Kidney glomerular epithelial cell (primary cell): ENCODE results near the gene MYO1E.

Source experiments
- DNase-seq: peaks from one replicate; lab custom pipeline; 2025; lab: John Stamatoyannopoulos, UW

The MYO1E gene

DNA sequence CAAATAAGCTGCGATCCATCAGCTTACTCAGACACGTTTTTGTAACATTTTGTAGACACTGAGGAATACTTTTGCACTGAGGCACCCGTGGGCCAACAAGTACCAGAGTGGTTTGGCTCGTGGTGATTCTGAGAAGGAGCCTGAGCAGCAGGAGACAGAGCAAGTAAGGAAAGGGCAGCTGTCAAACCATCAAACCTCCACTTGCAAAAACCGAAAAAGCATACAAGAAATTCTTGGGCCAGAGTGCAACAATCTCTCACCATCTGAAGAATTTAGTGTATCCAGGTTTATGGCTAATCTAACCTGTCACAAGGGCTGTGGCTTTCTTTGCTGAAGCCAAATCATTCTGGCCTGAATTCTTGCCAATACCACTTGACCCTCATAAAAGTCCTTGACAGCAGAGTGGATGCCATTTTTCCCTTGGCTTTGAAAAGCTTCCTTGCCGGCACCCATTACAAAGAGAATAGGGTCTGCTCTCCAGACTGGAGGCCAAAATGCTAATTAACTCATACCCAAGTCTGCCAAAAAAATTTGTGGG lies 56.7 kb downstream of the MYO1E start:
- DNase-seq, result peak; percentile 18

DNA sequence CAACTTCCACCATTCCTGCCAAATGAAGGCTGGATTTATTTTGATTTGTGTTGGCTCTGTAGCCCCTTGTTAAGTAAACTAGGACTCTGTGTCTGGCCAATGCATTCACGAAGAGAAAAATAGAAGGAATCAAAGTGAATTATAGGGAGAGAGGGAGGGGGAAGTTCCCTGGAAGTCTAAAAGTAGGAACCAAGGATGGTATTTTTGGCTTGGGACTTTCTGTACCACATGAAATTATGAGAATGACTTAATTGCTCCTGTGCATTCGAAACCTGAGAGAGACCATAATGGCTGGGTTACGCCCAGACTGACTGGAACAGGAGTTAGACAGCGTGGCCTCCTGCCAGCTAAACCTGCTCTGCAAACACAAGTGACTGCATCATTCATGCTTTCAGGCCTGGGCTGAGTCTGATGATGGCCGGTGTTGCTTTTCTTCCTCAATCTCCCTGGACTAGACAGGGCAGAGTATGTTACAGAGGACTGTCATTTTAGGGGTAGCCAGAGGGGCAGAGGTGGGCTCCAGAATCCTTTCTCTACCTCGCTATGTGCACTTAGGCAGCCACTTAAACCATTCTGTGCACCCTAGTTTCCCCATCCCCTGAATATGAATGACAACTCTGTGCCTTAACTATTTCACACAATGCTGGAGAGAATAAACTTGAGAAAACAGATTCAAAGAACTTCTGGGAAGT lies 58.9 kb downstream of the MYO1E start:
- peak; percentile 57 for DNase-seq

DNA sequence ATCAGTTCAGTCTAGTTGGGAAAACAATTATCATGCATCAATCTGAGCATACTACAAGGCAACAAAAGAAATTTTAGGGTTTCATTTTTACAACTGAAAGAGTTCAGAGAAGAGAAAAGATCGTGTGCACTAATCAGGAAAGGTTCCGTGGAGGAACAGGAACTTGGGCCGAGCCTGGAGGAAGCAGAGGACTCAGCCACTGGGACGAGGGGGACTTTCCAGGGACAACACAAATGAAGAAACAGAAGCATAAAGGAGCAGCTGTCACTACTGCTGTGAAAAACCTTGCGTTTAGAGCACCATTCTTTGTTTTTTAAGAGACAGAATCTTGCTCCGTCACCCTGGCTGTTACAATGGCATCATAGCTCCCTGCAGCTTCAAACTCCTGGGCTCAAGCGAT lies 60.5 kb downstream of the MYO1E start:
- no peak for DNase-seq

DNA sequence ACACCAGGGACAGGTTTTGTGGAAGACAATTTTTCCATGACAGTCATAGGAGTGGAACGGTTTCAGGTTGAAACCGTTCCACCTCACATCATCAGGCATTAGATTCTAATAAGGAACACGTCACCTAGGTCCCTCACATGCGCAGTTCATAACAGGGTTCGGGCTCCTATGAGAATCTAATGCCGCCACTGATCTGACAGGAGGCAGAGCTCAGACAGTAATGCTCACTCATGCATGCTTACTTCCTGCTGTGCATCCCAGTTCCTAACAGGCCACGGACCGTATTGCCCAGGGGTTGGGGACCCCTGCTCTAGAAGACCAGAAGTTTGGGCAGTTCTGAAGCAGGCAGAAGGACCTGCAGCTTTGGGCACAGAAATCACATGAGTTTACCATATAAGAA lies 61.5 kb downstream of the MYO1E start:
- no peak for DNase-seq

DNA sequence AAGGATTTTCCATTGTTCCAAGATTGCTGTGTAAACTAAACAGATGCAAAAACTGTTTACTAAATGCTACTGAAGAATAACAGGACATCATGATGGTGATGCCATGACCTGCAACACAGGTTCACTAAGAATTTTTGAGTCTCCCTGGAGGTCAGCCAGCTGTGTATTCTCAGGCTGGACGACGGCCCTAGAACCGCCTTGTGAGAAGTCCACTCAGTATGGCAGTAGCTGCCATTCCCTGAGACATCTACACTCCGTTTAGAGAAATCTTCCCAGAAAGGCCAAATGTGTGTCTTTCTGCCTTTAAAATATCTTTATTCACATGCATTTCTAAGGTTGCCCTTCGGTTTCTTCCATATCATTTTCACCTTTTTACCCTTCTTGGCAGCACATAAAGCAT lies 63.3 kb downstream of the MYO1E start:
- DNase-seq, result no peak

DNA sequence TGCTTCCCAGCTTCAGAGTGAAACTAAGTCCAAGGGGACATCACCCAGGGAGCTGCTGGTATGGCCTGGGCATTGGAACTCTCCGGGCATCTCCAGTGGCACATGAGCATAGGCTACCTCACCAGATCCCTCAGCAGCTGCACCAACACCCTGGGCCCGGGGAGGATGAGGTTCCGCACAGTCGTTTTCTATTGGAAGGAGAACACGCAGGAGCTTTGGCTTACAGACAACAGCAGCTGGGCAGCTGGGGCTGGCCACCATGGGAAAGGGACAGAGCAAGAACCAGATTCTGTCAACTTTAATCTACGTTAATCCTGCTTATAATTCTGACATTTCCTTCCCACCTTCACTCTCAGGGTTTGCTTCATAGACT lies 65.5 kb downstream of the MYO1E start:
- no peak for DNase-seq

DNA sequence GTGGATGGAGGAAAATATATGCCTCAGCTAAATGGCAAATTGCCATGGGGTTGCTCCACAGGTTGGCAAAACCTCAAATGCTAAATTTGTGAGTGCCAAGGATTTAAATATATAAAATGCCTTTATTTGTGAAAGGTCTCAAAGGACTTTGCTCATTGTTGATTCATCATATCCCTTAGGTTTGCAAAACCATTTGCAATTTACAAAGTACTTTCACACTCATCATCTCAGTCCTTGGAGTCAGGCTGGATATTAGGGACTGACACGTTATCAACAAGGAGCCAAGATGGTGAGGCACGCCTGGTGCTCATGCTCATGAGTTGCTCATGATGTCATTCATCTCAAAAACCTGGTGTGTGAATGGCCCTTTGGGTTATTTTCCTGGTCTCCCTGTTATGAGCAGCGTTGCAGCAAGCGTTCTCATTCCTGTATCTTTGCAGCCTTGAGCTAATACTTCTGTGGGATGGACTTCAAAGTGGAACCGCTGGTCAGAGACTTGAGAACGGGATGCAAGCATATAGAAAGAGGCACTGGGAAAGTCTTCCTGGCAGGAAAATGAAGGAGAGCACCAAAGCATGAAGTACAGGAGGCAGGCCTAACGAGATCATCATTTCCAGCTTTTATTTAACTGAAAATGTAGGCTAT lies 66.0 kb downstream of the MYO1E start:
- DNase-seq, result no peak

DNA sequence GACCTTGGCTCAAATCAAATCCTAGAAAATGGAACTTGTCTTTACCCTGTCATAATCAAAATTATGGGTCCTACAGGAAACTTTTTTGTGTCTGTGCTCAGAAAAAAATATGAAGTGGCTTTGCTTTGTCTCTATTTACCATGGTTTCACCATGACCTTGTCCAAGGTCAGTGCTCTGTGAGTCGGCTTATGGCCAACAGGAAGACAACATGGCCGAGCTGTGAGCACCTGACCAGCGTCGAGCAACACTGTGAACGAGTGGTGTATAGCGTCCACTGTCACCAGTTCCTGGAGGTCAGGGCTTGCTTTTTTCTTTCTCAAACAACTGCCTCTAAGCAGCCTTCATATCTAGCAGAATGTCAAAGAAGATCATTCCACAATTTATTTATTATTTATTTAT lies 67.9 kb downstream of the MYO1E start:
- DNase-seq, result no peak

DNA sequence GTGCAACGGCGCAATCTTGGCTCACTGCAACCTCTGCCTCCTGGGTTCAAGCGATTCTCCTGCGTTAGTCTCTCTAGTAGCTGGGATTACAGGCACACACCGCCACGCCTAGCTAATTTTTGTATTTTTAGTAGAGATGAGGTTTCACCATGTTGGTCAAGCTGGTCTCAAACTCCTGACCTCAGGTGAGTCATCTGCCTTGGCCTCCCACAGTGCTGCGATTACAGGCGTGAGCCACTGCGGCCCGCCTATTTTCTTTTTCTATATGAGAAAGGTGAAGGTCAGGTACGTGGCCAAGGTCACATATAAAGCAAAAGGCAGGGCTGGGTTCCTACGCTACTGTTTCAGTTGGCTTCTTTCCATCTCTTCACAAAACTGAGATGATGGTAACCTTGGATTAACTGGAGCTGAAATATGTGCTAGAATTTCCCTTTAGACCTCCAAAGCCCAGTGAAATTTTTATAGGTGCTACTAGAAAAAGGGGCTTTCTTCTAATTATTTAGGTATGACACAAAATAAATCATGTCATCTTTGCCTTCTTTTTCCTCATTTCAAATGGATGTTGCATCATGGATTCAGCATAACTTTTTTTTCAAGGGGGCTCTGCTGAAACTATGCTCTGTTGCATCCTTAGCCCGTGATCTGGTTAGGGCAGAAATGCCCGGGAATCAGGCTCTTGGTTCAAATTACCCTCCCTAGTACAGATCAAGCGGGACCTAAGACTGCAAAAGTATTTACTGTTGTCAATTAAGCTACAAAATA lies 68.5 kb downstream of the MYO1E start:
- DNase-seq, result peak; percentile 20

DNA sequence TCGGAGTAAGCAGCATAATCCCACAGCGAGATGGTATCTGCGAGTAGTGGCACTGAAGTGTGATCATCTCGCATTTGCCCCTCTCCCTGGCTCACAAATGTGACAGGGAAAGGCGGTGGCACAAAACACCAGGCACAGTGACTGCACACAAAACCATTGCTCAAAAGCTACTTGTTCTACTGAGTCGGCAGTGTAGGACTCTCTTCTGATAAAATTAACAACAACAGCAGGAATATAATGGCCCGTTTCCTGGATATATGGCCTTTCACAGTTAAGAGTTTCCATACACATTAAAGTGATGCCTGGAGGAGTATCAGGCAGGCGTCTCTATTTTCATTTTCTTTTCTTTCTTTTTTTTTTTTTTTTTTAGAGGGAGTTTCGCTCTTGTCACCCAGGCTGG lies 69.0 kb downstream of the MYO1E start:
- no peak for DNase-seq

DNA sequence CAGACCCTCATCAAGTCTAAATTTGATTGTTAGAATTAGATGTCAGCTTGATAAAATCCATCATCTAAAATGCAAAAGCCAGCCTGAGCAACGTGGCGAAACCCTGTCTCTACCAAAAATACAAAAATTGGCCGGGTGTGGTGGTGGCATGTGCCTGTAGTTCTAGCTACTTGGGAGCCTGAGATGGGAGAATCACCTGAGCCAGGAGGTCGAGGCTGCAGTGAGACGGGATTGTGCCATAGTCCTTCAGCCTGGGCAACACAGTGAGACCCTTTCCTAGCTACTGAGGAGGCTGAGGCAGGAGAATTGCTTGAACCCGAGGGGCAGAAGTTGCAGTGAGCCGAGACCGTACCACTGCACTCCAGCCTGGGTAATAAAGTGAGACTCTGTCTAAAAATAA lies 69.5 kb downstream of the MYO1E start:
- DNase-seq, result no peak

DNA sequence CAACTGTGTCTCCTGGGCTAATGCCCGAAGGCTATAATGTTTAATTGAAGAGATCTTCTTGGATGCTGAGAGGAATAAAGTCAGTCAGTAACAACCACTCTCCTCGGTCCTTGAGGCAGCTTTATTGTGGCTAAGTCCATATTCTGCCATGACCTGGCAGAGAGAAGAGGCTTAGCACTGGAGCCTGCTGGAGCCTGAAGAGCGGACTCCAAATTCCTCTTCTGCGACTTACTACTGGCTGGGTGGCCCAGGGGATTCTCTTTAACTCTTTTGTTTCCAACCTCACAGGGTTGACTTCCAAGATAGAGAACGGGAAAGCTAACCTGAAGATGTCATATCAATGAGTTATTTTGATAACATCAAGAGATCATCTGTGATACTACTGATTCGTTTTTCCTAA lies 71.1 kb downstream of the MYO1E start:
- no peak for DNase-seq

DNA sequence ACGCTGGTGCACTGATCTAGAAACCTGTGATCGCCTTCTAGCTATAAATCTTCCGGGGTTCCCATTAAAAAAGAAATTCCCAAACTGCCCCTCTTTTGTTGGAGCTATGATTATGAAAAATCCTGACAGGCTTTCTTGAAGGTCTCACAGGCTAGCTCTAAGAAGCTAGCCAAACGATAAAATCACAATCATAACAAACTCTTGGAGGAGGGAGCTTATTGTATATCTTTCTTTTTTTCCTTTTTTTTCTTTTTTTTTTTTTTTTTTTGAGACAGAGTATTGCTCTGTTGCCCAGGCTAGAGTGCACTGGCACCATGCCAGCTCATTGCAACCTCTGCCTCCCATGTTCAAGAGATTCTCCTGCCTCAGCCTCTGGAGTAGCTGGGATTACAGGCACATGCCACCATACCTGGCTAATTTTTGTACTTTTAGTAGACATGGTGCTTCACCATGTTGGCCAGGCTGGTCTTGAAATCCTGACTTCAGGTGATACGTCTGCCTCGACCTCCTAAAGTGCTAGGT lies 72.0 kb downstream of the MYO1E start:
- no peak for DNase-seq

DNA sequence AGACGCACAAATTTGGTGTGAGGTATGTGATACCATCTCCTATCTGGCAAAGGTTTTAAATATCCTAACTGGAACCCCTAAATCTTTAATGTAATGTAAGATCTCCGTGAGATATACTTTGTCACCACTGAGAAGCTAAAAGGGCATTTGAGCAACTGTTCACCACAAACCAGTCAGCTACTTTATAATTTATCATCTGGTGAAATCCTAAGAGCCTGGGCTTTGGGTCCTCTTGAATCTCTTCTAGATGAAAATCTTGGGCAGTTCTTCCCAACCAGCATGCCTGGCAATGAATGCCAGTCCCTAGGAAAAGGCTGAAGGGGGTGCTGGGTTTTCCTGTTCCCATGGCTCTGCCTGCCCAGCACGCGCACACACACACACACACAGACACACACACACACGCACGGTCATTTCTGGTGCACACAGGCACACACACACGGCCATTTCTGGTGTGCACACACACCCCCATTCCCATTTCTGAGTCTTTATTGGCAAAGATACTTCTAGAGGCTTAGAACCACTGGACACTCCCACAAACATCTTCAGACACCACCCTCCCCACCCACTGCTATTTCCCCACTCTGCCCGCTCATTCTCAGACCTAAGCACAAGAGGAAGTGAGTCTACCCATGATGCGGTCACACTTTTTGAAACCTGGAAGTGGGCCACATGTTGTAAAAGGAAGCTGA lies 72.6 kb downstream of the MYO1E start:
- DNase-seq, result peak; percentile 86

DNA sequence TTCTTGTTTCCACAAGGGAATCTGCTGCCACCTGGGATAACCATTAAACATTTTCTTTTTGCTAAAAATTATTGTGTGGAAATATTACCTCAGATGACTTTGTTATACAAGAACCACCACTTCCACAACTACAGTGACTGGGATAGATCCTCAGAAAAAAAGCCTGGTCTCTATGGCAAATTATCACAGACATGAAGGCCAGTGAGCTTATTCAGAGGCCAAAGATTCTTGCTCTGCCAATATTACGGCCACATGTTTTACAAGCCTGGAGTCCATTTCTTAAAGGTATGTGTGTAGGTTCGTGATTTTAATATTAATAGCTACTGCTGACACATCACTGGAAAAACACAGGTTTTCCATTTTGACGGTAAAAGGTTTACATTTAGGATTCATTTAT lies 73.8 kb downstream of the MYO1E start:
- DNase-seq, result no peak

DNA sequence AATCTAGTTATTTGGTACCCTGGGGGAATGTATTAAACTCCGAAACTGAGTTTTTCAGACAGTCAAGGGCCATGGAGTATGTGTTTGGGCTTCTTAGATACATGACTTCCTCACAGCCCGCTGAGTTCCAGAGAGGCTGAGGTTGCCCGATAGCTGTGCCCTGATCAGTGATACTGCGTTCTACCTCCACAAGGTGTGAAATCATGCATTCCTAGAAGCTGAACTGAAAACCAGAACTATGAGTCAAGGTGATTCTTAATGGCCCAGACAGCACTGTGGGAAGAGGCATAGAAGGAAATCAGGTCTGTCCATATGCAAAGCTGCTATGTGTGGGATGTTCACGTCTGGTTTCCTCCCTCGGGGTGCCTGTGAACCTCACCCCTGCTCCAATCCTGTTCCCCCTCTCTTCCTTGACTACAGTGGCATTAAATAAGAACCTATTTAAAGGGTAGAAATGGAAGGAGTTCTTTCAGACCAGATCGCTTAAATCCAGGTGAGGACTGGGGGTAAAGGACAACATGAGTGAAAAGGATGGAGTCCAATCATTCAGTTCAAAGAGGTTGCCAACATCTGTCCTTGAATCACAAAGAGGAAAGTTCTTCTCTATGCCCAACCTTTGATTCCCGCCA lies 74.3 kb downstream of the MYO1E start:
- peak; percentile 98 for DNase-seq

DNA sequence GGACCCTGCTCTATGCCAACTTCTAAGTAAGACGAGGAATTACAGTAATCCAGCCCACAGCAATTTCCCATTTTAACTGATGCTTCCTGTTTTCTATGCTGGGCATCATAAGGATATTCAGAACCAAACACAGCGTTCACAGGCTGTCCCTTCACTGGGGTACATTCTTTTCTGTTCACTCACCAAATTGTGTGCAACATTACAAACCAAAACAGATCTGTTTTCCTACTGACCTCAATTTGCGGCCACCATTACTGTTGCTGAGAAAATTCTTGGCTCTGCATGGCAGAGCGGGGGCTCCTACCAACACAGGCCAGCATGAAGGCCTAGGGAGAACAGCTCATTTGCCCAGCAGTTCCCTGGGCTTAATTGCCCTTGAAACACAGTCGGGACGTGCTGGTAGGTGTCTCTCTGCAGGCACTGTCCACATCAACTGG lies 76.5 kb downstream of the MYO1E start:
- peak; percentile 85 for DNase-seq

DNA sequence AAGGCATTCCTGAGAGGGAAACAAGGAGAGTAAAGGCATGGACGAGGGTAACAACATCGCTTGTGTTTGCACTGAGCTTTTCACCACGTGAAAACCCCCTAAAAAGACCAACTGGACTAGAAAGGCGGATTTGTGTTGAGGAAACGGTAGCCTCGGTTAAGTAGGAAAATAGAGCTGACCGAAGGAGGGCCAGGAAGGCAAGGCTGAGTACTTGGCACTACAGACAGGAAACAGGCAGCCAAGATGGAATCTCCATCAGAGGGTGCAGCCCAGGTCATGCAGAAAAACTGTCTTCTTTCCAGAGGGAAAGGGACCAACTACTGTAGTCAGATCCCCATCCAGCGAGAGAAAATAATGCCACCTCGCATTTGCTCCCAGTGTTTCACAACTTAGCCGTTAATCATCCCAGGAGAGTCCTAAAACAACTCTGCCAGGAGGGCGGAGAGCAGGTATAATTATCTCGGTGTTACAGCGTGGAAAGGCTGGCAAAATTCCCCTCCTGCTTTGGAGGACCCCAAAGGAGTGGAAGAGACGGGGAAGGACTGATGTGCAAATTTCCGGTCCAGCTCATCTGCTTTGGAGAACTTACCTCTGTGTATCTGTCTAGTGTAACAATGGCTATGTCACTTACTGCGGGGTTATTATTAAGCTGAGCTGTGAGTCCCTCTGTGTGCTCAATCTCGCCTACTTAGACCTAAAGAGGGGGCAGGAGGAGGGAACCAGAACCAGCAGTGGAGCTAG lies 77.2 kb downstream of the MYO1E start:
- DNase-seq, result peak; percentile 60

DNA sequence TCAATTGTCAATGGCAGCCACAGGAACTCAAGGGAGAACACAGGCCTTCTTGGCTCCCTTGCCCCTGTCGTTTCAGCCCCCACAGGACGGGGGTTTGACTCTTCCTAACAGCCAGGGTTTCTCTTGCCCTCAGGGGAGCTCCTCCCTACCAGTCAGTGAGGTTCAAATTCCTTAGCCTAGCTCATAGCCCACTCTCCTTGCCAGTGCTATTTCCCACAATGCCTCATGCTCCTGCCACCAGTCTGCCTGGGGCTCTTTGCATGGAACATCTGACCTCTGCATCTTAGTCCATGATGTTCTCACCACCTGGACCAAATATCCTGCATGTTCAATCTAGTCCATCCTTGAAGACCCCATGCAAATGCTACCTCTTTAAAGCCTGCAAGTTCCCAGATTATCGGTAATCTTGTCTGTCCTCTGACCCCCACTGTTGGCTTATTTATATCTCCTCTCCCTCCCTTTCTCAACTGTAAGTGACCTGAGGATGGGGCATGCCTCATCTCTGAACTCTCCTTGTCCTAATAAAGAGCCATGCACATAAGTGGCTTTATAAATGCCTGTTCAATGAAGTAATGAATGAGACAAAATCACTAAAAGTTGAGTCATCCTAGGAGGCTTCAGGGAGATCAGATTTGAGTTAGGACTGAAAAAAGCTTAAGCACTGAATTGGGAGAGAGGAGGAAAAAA lies 78.0 kb downstream of the MYO1E start:
- DNase-seq, result peak; percentile 90

DNA sequence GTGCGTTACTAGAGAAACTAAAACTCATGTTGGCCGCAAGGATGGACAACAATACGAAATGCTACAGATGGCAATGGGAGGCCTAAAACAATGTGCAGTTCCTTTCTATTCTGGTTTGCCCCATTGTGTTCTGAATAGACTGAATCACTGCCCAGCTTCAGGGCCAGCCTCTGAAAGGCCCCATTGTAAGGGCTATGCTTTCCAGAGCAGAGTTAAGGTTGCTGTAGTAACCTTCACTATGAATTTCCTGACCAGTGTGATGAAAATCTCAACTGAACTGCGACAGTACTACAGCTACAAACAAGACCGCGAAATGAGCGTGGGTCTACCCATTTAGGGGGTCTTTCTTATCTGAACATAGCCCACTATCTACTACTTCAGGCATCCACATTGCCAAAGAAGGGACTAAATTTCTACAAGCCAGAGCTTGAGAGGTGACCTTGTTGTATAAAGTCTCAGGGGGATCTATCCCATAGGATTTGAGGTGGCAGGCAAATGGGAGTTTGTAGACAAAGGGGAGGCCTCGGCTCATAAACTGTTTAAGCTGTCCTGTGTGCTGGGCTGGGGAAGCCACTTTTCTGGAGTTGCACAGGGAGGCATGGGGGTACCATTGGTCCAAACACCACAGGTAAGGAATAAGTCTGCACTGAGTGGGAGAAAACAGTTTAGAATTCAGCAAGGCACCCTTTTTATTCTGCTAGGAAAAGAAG lies 80.1 kb downstream of the MYO1E start:
- DNase-seq, result peak; percentile 24
